OCI-LY3 (cell line): ENCODE results near the gene BCAR3.

Experiments used
- EZH2phosphoT487 ChIP-seq: fragments of 200-600 bp; shearing (Covaris generic); IDR thresholded peaks from 2 replicates; pipeline ENCODE4 v1.6.1; 2018; ENCODE audit warnings: antibody characterized with exemption, mixed run types, low read depth
- TF ChIP-seq, protein P1 (sequence below): fragments of 200-600, 300-600 bp; sonication (generic); IDR thresholded peaks from 2 replicates; pipeline ENCODE4 v1.5.1; 2014; ENCODE audit warnings: antibody characterized with exemption, low read length, low read depth

- TF ChIP-seq, protein P1, sequence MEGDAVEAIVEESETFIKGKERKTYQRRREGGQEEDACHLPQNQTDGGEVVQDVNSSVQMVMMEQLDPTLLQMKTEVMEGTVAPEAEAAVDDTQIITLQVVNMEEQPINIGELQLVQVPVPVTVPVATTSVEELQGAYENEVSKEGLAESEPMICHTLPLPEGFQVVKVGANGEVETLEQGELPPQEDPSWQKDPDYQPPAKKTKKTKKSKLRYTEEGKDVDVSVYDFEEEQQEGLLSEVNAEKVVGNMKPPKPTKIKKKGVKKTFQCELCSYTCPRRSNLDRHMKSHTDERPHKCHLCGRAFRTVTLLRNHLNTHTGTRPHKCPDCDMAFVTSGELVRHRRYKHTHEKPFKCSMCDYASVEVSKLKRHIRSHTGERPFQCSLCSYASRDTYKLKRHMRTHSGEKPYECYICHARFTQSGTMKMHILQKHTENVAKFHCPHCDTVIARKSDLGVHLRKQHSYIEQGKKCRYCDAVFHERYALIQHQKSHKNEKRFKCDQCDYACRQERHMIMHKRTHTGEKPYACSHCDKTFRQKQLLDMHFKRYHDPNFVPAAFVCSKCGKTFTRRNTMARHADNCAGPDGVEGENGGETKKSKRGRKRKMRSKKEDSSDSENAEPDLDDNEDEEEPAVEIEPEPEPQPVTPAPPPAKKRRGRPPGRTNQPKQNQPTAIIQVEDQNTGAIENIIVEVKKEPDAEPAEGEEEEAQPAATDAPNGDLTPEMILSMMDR: no peak
- no peak for TF ChIP-seq EZH2phosphoT487
These were observed 69.1 kb downstream of the BCAR3 start for GRCh38 chr1:93612510-93612909.
